ENCODE measurements around the gene ATOH1.

DNA sequence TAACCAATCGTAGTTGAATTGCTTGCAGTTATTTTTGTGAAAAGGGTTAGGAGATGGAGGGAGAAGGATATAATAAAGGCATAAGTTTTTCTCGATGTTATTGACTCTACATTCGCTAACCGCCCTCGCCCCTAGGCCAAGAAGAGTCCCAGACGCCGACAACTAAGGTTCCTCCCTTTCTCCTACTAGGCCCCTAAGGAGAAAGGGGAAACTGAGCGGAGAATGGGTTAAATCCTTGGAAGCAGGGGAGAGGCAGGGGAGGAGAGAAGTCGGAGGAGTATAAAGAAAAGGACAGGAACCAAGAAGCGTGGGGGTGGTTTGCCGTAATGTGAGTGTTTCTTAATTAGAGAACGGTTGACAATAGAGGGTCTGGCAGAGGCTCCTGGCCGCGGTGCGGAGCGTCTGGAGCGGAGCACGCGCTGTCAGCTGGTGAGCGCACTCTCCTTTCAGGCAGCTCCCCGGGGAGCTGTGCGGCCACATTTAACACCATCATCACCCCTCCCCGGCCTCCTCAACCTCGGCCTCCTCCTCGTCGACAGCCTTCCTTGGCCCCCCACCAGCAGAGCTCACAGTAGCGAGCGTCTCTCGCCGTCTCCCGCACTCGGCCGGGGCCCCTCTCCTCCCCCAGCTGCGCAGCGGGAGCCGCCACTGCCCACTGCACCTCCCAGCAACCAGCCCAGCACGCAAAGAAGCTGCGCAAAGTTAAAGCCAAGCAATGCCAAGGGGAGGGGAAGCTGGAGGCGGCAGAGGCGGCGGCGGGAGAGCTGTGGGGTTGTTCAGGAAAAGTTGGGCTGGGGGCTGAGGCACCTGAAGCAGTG, 5.9 kb downstream of the ATOH1 start:
- no peak for TF ChIP-seq SMC3 (IDR thresholded peaks at IDR 0.05)
- no peak for TF ChIP-seq CTCF (IDR thresholded peaks at IDR 0.05)
- TF ChIP-seq POLR2A (IDR thresholded peaks at IDR 0.05; ENCODE audit: low read length) = no peak
- TF ChIP-seq, protein P1, sequence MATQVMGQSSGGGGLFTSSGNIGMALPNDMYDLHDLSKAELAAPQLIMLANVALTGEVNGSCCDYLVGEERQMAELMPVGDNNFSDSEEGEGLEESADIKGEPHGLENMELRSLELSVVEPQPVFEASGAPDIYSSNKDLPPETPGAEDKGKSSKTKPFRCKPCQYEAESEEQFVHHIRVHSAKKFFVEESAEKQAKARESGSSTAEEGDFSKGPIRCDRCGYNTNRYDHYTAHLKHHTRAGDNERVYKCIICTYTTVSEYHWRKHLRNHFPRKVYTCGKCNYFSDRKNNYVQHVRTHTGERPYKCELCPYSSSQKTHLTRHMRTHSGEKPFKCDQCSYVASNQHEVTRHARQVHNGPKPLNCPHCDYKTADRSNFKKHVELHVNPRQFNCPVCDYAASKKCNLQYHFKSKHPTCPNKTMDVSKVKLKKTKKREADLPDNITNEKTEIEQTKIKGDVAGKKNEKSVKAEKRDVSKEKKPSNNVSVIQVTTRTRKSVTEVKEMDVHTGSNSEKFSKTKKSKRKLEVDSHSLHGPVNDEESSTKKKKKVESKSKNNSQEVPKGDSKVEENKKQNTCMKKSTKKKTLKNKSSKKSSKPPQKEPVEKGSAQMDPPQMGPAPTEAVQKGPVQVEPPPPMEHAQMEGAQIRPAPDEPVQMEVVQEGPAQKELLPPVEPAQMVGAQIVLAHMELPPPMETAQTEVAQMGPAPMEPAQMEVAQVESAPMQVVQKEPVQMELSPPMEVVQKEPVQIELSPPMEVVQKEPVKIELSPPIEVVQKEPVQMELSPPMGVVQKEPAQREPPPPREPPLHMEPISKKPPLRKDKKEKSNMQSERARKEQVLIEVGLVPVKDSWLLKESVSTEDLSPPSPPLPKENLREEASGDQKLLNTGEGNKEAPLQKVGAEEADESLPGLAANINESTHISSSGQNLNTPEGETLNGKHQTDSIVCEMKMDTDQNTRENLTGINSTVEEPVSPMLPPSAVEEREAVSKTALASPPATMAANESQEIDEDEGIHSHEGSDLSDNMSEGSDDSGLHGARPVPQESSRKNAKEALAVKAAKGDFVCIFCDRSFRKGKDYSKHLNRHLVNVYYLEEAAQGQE (IDR thresholded peaks at IDR 0.05) = no peak
- TF ChIP-seq RAD21 (conservative IDR thresholded peaks at IDR 0.05 in 1 of 2, IDR thresholded peaks at IDR 0.05 in 1 of 2) = no peak
- TF ChIP-seq NR3C1 (IDR thresholded peaks at IDR 0.05) = no peak
- TF ChIP-seq ESRRA (IDR thresholded peaks at IDR 0.05; ENCODE audit: borderline replicate concordance, low read length) = no peak
- no peak for TF ChIP-seq RFX5 (IDR thresholded peaks at IDR 0.05)
- TF ChIP-seq CEBPB (IDR thresholded peaks at IDR 0.05) = no peak
- TF ChIP-seq FOSB (CRISPR knock-in tag; IDR thresholded peaks at IDR 0.05) = no peak
- TF ChIP-seq MAX (IDR thresholded peaks at IDR 0.05) = no peak
- TF ChIP-seq EP300 (IDR thresholded peaks at IDR 0.05) = no peak
- TF ChIP-seq CHD4 (IDR thresholded peaks at IDR 0.05; ENCODE audit: borderline replicate concordance) = no peak
